Stimulated activated CD8-positive, alpha-beta memory T cell treated with anti-CD3 and anti-CD28 coated beads, Interleukin-7, amount 100 ng/mL, for 48 hours (primary cell): ENCODE measurements around the gene BEND5.
A peak's percentile ranks its signal among the peaks of the same experiment; 100 is the strongest.

ENCODE experiments used
- DNase-seq, 2 donors: peaks; one replicate each; pipeline ENCODE4 v3.0.0-alpha.2; 2020; ENCODE audit warnings: low read depth in 1 of 2; ENCODE audit errors: extremely low read depth in 1 of 2

BEND5 gene, protein sequence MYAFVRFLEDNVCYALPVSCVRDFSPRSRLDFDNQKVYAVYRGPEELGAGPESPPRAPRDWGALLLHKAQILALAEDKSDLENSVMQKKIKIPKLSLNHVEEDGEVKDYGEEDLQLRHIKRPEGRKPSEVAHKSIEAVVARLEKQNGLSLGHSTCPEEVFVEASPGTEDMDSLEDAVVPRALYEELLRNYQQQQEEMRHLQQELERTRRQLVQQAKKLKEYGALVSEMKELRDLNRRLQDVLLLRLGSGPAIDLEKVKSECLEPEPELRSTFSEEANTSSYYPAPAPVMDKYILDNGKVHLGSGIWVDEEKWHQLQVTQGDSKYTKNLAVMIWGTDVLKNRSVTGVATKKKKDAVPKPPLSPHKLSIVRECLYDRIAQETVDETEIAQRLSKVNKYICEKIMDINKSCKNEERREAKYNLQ

DNA sequence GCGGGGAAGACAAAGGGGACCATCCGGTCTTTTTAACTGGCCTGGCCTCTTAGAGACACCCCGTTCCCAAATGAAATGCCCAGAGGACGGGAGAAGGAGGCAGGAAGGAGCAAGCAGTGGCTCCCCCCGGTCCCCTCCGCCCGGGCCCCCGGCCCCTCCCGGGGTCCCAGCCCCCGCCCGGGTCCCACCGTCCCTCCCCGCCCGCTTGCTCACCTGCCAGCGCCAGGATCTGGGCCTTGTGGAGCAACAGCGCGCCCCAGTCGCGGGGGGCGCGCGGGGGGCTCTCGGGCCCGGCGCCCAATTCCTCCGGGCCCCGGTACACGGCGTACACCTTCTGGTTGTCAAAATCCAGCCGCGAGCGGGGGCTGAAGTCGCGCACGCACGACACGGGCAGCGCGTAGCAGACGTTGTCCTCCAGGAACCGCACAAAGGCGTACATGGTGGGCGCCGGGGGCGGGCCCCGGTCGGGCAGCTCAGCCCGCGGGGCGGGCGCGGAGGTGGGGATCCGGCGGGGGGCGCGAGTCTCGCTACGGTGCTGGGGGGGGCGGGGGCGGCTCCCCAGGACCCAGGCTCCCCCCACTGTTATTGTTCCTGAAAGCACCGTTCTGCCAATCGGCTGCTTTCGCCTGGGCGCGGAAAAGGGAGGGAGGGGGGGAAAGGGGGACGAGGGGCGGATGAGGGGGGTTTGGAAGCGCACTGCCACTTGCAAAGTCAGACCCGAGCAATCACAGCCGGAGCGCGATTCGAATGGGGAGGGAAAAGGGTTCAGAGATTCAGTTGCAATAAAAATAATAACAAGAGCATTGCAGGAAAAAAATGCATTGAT, at the start of gene BEND5:
BEND5 (minus strand) TSS at position 499 of the 826 bp plus-strand sequence; CDS start at position 439, 60 bp downstream.
- peak; percentile 27 to 34 for DNase-seq

DNA sequence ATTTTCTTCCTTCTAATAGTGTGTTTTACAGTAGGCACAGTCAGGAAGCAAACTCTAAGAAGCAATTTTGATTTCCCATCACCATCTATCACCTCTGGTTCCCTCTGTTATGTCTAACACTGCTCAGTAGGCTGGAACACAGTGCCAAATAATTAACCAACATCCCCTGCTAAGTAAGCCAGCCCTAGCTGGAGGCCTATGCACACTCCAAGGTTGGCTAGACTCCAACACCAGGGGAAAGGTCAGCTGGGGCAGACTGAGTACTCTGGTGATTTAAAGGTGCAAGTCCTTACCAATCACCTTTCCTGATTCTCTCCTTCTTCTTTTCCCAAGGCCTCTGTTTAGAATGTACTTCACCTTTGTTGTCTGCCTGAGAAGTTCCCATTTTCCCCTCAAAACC, 46.5 kb upstream of the BEND5 start:
- no peak for DNase-seq

DNA sequence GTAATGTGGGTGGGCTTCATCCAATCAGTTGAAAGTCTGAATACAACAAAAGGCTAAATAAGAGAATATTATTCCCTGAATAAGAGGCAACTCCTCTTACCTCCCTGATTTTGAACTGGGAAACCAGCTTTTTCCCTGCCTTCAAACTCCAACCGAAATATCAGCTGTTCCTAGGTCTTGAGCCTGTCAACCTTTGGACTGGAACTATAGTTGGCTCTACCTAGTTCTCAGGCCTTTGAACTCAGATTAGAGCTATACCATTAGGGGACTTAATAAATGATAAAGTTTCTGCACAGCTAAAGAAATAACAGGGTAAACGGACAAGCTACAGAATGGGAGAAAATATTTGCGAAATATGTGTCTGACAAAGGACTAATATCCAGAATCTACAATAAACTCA, 43.8 kb upstream of the BEND5 start:
- no peak for DNase-seq

DNA sequence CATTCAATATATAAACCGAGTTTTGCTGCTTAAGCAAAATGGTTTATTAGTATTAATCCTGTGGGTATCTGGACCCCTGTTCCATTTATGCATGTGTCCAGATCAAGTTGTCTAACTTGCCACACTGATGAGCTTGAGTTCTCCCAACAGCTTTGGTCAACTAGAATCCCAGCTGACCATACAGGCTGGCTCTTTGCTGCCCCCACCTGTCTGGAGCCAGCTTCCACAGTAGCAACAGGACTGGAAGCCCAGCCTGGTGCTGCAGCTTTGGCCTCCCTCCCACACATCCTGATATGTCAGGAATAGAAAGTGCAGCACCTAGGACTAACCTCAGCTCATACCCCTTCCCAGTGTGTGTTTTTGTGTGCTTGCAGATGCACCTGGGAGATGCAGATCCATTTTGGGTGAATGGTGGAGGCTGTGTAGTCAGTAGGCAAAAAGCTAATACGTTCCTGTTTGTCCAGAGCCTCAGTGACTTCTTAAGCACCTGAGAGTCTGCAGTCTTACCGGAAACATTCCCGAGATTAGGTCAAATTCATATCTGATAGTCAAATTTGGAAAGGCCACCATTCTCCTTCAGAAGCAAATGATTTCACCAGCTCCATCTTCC, 40.9 kb upstream of the BEND5 start:
- peak in 1 of 2 donors; percentile 19 for DNase-seq

DNA sequence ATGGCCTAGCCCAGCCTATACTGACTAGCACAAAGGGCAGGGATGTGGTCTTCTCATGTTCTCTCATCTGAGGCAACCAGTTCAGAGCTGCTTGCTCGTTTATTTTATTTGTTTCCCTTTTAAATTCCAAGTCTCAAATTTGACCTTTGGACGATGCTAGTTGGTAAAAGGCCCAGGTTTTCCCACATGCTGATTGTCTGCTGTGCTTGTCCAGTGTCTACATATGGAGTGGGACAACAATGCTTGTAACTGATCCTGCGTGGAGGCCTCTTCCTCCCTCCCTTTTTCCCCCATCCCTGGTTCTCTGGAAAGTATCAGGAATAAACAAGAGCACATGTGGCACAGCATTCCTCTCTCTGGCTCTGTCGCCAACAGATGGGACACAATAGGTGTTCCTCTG, 34.0 kb upstream of the BEND5 start:
- DNase-seq, result no peak

DNA sequence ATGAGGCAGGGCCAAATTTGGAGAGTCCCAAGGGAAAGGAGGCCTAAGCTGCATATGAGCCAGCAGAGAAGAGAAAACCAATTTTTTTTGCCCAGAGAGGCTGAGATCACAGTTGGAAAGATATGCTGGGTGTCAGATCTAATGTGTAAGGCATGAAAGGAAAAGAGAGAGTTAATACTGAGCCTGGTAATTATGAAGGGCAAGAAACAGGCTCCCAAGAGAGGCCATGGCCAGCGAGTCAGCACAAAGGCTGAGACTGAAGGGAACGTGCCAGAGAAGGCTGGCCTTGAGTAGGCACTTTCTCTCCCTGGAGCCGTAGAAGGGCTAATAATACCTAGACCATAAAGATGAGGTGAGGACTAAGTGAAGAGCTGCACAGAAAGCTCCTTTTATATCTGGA, 31.8 kb upstream of the BEND5 start:
- DNase-seq, result no peak

DNA sequence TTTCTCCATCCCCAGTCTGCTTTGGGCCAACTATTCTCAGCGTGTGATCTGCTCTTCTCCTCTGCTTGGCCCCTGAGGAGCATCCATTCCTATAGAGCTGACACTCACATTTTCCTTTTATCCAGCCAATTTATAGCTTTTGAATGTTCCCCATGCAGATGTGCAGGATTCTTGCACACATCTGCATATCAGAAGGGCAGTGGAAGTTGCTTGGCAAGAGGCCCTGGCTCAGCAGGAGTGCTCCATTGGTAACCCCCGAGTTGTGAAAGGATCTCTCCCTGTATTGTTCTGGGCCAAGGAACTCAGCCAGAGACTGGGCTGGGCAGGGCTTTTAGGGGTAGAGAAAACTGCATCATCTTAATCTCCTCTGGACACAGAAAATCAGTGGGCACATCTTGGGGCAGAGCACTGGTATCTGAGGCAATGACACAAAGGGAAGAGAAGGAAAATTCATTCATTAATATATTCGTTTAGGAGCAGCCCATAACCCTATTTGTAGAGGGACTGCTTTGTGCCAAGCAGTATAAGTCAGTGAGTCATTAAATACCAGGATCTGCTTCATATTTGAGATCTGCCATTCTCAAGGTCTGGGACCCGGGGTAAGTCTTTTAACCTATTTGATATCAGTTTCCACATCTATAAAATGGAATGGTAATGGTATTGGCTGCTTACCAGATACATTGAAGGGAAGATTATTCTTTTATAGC, 31.0 kb upstream of the BEND5 start:
- DNase-seq, result no peak

DNA sequence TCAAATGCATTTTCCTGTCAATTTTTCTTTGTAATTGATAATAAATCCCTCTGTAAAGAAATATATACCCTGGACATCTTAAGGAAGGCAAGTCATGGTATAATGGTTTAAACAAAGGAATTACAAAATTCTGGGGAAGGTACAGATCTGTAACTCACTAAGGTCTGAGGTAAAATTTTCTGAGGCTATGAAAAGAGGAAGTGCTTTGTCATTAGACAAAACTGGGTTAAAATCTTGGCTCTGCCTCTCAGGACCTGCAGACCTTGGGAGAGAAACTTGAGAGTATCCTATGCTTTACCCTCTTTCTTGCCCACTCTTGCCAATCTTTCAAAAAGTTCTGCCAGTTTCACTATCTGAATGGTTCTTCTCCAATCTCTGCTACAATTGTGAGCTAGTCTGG, 26.8 kb upstream of the BEND5 start:
- DNase-seq, result no peak

DNA sequence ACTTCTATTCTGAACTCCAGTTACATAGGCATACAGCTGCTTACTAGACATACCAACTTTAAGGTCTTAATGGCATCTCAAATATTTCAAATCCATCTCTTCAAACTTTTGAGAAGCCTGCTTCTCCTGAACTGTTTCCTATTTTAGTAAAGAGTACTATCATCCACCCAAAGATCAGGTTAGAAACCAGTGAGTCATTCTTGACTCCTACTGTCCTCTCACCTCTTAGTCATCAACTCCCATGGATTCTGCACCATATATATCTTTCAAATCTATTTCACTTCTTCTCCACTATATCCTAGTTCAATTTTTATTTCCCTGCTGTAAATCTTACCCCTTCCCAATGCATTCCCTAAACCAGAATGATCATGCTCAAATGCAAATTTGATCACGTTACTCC, 18.1 kb upstream of the BEND5 start:
- no peak for DNase-seq

DNA sequence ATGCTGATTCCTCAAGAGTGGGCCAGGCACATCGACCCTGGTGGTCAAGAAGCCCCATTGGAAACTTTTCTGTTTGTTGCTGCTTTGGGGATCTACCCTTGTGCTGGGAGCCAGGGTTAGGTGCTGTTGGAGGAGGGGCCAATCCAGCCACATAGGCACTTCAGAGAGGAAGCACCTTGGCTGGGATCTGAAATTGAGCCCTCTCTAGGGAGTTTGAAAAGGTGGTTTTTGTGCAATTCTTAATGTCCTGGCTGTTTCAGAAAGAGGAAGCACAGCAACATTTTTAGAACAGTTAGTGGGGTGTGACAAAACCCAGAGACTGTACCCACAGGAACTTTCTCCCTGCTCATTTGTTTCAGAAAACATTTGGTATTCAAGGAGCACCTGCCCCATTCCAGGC, 17.2 kb upstream of the BEND5 start:
- no peak for DNase-seq

DNA sequence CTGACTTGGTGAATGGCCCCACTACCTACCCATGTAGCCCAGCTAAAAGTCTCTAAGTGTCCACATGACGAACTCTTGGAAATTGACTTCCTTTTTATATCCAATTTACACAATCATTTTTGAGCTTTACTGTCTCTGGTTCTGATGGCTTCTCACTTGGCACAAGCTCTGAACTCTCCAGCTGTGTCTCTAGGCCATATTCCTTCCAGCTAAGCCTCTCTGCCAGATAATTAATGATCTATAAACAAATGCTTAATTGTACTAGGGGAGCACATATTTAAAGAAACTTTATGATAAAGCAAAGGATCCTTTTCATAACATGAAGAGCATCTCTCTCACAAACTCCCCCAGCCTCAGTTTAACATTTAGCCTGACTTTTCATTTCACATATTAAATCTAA, 16.3 kb upstream of the BEND5 start:
- no peak for DNase-seq

DNA sequence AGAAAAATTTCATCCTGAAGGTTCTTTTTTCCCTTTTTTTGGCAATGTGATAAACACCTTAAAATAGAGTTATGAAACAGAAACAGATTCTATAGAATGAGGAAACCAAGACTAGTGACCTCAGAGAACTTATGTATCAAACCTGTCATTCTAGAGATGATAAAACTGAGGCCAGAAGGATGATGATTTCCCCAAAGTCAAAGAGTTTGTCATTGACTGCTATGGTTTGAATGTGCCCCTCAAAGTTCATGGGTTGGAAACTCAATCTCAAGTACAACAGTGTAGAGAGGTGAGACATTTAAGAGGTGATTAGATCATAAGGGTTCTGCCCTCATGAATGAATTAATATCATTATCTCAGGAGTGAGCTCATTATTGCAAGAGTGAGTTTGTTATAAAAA, 13.7 kb upstream of the BEND5 start:
- no peak for DNase-seq

DNA sequence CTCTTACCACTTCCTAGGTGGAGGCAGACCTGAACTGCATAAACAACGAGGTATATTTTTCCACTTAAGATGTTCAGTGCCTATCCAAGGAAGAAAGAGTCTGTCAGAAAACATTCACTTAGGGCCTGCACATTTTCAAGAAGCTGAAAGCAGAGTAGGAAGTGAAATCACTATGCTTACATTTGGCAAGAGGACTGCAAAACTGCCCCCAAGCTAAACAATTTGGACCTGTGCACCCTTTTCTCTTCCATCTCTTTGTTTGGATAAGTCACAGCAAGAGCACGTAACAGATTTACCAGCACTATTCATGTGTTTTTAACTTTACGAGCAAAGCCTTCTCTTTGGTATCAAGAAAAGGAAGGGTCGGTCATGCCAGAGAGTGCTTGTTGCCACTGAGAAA, 13.2 kb upstream of the BEND5 start:
- DNase-seq, result no peak

DNA sequence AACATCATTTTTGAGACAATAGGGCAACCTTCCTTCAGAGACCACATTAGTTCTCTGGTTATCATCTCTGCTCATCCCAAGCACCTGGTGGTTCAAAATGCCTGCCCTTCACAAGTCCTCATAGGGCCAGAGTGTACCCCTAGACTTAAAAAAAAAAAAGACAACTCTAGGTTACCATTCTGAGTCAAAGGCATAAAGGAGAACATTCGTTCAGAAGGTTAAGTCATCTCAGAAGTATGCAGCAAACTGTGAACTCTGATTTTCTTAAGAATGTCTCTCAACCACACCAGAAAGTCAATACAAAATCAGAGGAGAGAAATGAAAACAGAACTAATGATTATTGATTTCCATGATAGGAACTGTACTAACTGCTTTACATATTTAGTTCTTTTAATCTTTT, 9.2 kb upstream of the BEND5 start:
- no peak for DNase-seq

DNA sequence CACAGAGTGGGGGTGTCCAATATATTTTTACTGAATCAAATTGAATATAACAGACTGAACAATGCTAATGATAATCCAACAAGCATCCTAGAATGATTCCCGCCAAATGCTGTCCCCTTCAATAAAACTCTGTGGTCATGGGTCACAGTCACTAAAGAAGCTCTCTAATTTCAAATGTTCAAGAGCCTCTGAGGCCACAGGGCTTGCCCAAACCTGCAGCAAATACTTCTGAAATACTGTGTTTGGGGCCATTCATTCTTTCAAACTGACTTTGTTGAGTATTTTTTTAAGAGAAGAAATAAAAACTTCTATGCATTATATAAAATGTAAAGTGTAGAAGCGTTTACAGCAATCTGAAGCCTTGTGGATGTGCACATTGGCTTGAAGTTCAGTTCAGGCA, 7.6 kb upstream of the BEND5 start:
- no peak for DNase-seq

DNA sequence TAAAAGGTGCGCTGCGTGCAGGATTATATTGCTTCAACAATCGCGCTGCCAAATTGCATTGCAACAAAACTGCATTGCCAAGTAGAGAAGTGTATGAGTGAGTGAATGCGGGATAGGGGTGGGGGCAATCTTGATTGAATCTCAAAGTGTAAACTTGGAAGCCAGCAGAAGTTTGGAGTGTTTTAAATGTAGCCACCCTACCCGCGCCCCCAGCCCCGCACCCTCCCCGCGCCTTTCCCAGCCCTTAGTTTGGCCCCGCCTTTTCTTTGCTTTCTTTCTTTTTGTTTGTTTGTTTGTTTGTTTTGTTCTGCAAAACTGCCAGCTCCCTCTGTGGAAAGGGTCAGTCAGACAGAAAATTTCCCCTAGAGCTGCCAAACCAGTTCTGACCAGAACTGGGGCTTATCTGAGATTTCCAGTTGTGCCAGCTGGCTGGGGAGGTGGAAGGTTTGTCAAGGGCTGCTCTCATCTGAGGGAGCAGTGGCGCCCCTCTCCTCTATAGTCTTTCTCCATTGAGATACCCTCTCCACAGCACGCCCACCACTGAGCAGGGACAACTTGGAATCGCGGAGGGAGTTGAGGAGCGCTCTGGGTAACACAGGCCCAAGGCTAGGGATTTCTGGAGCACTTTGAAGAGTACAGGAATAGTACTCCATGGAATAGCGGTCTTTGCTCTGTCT, 666 bp upstream of the BEND5 start:
- DNase-seq, result no peak

DNA sequence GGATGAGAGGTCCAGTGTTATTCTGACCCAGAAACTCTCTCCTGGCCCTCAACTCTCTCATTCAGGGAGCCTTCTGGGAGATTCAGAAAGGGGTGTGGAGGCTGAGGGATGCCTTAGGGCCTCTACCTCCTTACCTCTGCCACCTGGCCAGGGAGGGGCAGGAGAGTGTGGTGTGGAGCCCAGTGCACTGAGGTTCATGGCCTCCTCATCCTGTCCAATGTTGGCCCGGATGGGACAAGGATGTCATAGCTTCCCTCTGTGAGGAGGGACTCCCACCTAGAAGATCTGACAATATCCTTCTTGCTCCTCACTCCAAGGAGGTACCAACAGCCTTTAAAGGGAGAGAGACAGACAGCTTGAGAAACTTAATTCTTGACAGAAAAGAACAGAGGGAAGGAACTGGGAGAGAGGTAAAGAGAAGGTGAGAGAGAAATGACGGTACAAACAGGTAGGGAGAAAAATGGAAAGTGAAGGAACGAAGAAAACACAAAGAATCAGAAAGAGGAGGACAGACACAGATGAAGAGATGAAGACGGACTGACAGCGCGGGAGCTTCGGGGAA, 779 bp downstream of the BEND5 start:
- no peak for DNase-seq

DNA sequence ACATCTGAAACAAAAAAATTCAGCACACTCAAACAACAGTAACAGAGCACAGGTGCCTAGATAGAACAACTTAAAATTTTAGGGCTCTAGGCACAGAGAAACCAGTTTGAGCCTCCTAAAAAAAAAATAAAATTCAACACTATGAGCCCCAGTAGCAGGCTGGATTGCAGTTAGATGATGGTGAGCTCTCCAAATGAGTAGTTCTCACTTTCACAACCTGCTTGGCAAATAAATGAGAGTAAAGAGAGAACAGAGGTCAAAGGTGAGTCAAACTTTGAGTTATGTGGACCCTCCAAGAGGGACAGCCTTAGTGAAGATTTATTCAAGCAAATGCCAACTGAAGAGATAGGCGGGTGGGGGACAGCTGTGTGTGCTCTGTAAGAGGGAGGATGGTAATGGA, 3.6 kb downstream of the BEND5 start:
- no peak for DNase-seq

DNA sequence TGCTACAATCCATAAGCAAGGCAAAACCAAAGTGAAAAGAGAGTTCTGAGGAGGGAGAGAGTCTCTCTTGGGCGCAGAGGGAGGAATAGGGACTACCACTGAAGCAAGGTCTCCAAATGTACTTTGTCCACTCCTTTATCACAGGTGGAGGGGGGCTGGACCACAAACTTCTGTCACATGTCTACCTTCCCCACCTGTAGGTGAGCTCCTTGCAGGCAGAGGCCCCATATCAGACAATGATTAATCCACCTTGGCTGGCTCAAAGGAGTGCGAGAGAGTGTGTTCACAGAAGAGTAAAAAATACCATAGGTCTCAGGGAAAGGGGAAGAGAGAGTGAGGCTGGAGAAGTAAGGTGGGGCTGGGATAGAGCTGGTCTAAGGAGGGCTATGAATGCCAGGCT, 4.5 kb downstream of the BEND5 start:
- DNase-seq, result no peak

DNA sequence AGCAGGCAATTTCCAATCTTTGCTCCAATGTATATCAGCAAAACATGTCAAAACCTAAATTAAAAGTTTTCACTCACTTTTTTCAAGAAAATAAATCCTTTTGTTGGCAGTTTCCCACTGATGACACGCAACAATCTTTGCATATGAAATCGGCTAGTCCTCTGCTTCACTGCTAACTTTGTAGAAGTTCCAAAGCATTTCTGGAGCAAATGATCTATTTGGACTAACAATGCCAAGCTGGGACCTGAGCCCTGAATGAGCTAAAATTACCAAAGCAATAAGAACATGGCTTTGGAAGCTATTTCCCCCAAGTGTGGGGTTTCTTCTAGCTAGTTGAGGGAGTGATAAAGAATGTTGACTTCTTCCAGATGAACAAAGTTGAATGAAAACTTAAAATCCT, 5.1 kb downstream of the BEND5 start:
- DNase-seq, result no peak
